NCI-H524 treated with DMSO at 0.1 percent for 48 hours (cell line): ENCODE measurements around the gene PRDM13.
"Not testable (repeated sequence)": the region's sequence is repeated elsewhere in the genome, so short reads cannot be mapped to it uniquely, and the experiment has no call there.

ENCODE experiments used
- DNase-seq: peaks from one replicate; lab custom pipeline; 2025; lab: John Stamatoyannopoulos, UW

Gene PRDM13

DNA sequence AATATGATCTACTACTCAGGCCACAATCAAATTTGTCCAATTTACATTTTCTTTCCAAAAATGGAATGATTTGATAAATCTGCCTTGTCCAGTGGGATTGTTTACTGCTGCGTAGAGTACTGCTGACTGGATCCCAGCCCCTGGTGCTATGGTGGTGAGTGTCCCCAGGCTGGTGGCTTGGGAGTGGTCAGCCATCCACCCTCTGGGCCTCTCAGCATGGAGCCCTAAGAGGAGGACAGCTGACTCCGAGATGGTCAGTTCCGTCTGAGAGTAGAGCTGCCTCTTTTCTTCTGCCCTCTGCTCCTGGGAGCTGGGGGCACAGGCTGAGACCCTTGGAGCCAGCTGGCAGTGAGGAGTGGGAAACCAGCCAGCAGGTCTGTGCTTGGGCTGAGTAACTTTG, 22.7 kb downstream of the PRDM13 start:
- no peak for DNase-seq

GRCh38 chr6:99637629-99638028, 31.0 kb downstream of the PRDM13 start:
- DNase-seq = no peak

DNA sequence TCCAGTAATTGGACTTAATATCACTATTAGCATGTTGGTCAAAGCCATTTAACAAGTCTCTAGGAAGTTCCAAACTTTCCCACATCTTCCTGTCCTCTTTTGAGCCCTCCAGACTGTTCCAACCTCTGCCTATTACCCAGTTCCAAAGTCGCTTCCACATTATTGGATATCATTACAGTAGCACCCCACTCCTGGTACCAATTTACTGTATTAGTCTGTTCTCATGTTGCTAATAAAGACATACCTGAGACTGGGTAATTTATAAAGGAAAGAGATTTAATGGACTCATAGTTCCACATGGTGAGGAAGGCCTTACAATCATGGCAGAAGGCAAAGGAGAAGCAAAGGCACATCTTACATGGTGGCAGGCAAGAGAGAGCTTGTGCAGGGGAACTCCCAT, 31.7 kb downstream of the PRDM13 start:
- DNase-seq = not testable (repeated sequence)

DNA sequence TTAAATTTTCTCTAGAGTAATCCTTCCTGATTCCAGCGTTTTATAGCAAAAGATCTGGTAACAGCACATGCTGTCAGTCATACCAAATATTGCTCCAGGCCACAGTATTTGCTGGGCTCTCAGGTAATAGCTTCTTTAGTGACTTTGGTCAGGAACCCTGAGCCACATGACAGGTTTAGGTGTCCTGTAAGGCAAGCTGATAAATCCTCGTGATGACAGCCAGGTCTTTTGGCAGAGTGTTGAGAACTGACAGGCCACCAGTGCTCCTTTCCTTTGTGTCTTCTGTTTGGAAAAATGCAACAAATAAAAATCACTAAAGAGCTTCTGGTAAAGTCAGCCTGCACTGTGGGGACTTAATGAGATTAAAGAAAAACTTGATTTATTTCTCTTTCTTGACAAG, 34.6 kb downstream of the PRDM13 start:
- DNase-seq = no peak

DNA sequence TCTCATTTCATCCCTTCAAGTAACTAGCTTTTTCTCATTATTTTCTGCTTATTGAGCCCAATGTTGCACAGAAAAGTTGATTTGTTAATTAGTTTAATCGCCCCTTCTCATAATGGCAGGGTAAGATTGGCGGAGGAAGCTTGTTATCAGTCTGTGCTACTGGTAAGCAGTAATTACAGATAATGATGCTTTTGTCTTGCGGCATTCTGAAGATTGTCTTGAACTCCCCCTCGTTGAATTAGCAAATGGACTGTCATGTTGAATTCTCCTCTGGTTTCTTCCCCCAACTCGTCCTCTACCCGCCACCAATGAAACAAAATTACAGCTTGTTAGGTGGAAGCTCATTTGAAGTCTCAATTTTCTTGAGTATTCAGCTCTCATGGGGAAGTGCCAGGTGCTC, 39.4 kb downstream of the PRDM13 start:
- DNase-seq = no peak

- DNase-seq = not testable (repeated sequence)
Measured at GRCh38 chr6:99650091-99650571, 43.5 kb downstream of the PRDM13 start.

DNA sequence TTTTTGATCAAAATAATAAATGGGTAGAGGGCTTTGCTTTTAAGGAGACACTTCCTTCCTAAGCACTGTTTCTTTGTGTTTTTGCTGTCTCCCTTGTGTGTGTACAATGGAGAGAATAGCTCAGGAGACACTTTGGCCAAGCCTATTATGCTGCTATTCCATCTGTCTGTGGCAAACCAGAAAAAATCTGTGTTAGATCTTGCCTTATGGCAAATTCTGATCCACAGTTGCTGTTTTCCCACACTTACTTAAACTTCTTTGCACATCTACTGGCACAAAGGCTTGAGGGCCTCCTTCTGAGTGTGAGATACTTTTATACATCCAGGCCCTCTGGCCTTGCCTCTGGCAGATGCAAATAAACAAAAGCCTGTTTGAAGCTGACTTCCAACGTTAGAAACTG, 53.6 kb downstream of the PRDM13 start:
- DNase-seq = no peak

DNA sequence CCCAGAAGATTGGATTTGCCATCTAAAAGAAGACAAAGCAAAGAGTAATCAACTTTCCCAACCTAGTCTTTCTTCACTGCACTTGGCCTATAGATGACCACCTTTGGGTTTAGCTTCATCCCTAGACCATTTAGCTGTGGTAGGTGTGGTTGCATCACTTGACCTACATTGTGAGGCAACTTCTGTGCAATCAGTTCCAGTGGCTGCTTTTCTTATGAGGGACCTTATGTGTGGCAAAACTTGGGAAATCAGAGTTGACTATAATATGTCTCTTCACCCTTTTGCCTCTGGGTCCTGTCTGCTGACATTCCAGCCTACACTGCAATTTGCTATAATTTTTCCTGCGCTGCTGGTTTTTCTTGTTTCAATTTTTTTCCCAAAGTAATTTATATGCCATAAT, 55.2 kb downstream of the PRDM13 start:
- DNase-seq = no peak

DNA sequence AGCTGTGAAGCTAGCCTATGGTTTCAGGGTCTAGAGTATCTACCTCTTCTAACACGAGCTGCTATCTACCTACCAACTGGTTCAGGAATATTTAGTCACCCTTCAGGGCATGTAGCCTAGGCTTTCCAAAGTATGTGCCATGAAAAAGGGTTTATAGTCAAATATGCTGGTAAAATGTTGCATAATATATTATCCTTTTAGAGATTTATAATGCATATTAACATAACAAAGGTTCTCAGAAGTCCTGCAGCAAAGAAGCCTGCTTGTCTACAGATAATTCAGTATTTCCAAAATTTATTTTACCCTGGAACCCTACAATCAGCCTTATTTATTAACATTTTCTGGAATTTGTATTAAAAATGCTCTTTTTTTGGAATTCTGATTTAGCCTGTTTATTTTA, 56.0 kb downstream of the PRDM13 start:
- DNase-seq = no peak
